GM12864 (cell line): ENCODE results near the gene ADPRHL1.
"Not testable (repeated sequence)": the region's sequence is repeated elsewhere in the genome, so short reads cannot be mapped to it uniquely, and the experiment has no call there.

ENCODE experiments used
- DNase-seq: peaks from one replicate; pipeline ENCODE4 v3.0.0-alpha.2; 2011; ENCODE audit warnings: low read depth
- H3K4me3 ChIP-seq: 2 replicates; pipeline ENCODE4 v1.5.1; 2011; ENCODE audit warnings: mild to moderate bottlenecking, low read depth, low read length, control low read depth
- TF ChIP-seq, protein P1 (sequence below): IDR thresholded peaks from 2 replicates; pipeline ENCODE4 v1.5.1; 2011; ENCODE audit warnings: low read depth, mild to moderate bottlenecking, moderate library complexity, low read length, control low read depth, inconsistent platforms; ENCODE audit errors: missing control alignments

ADPRHL1 gene

DNA sequence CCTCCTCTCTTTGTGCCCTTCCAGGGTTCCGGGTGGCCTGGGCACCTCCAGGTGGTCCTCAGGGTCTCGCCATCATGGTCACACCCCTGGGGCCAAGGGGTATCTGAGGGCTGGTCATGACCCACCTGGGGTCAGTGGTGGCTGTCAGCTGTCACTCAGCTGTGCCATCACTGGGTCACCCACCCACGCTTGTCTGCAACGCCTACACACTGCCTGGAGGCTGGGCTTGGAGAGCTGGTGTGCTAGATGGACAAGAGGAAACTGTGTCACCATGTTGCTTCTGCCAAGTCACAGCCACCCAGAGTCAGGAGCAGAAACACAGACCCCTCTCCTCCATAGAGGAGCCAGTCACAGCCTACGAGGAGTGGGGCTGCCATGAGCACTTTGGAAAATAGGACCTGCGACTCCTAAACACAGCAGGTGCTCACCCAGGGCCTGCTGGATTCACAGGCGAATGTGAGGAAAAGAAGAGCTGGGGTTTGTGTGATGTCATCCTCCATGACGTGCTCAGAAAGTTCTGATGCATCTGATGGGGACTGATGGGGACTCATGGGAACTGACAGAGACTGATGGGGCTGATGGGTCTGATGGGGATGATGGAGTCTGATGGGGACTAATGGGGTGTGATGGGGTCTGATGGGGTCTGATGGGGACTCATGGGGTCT, 78.6 kb downstream of the ADPRHL1 start:
- TF ChIP-seq, protein P1, sequence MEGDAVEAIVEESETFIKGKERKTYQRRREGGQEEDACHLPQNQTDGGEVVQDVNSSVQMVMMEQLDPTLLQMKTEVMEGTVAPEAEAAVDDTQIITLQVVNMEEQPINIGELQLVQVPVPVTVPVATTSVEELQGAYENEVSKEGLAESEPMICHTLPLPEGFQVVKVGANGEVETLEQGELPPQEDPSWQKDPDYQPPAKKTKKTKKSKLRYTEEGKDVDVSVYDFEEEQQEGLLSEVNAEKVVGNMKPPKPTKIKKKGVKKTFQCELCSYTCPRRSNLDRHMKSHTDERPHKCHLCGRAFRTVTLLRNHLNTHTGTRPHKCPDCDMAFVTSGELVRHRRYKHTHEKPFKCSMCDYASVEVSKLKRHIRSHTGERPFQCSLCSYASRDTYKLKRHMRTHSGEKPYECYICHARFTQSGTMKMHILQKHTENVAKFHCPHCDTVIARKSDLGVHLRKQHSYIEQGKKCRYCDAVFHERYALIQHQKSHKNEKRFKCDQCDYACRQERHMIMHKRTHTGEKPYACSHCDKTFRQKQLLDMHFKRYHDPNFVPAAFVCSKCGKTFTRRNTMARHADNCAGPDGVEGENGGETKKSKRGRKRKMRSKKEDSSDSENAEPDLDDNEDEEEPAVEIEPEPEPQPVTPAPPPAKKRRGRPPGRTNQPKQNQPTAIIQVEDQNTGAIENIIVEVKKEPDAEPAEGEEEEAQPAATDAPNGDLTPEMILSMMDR: no peak
- H3K4me3 ChIP-seq: no peak overlapping the region
- DNase-seq: no peak

DNA sequence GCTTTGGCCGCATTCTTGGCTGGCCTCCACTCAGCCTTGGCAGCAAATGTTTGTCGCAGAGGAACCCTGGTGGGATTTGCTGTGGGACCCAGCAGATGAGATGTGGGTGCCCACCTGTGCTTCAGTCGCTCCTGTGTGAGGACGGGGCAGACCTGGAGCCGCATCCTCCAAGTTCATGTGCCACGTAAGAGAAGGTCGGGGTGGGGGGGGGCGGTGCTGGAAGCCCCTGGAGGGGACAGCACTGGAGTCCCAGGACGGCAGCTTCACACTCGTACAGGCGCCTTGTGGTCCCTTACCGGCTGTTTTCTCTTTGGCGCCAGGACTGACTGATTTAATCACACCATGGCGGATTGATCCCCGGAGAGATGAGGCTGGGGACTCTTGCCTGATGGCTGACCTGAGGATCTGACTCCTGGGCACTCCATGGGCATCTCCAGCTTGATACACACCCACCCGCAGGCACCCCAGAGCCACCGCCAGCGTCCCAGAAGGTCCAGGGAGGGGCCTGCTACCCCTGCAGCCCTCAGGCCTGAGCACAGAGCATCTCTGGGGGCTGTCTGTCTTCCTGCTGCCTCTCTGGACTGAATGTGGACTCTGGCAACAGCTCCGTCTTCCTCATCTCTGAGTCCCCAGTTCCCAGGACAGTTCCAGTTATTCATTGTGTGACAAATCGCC, 79.3 kb downstream of the ADPRHL1 start:
- DNase-seq: no peak
- no peak overlapping the region for H3K4me3 ChIP-seq
- TF ChIP-seq, protein P1: no peak

DNA sequence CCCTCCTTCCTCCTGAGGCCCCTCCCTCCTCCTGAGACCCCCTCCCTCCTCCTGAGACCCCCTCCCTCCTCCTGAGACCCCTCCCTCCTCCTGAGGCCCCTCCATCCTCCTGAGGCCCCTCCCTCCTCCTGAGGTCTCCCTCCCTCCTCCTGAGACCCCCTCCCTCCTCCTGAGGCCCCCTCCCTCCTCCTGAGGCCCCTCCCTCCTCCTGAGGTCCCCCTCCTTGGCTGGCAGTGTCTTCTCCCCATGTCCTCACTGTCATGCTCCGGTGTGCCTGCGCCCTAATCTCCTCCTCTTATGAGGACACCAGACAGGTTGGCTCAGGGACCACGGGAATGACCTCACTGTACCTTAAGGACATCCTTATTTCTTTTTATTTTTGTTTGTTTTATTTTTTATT, 81.6 kb downstream of the ADPRHL1 start:
- not testable (repeated sequence) for DNase-seq

DNA sequence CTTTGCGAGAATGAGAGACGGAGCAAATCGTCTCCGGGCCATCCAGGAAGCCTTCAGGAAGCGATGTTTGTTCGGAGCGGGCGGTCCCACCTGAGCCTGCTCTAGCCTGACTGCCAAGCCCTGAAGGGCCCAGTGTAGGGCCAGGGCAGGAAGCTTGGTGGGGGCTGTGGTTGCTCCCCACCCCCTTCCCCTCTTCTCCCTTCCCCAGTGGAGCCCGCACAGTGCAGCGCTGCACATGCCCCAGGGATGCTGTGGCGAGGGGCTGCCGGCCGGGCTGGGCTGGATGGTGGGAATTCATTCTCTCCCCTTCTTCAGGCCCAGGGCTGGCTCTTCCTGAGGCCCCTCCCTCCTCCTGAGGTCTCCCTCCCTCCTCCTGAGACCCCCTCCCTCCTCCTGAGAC, 82.2 kb downstream of the ADPRHL1 start:
- TF ChIP-seq, protein P1: no peak
- no peak for DNase-seq
- no peak overlapping the region for H3K4me3 ChIP-seq

More for the DNA sequence above, 81.6 kb downstream of the ADPRHL1 start:
- H3K4me3 ChIP-seq: not testable (repeated sequence)

DNA sequence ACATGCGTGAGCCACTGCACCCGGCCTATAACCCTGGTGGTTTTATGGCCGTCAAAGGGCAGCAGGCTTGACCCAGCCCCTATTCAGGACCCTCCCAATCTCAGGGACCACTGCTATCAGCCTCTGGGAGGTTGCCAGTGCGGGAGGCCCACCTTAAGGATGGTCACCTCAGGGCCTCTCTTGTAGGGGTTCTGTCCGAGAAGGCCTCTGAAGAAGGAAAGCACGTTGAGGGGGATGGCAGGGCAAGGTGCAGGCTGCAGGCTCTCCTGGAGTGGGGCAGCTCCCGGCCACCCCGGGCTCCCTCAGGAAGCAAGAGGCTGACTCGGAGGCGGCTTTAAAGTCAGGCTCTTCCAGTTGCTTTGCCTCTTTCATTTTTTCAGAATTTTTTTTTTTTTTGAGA, 83.4 kb downstream of the ADPRHL1 start:
- DNase-seq: no peak

DNA sequence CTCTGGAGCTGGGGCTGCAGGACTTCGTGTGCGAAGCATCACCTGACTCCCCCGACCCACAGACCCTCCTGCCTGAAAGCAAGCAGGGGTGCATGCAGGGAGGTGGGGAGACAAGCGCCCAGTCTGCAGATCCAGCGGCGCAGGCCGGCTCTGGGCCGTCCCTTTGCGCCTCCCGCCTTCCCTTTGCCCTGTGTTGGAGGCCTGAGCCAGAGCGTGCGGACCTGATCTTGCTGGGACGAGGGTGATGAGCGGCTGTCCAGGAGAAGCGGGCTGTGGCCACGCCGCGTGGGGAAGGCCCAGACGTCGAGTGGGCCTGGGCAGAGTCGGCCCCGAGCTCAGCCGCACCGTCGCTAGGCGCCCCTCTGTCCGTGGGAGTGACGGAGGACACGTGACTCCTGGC, 84.1 kb downstream of the ADPRHL1 start:
- H3K4me3 ChIP-seq: no peak overlapping the region
- TF ChIP-seq, protein P1: no peak
- no peak for DNase-seq

More for the DNA sequence above, 83.4 kb downstream of the ADPRHL1 start:
- TF ChIP-seq, protein P1: no peak
- H3K4me3 ChIP-seq: no peak overlapping the region

DNA sequence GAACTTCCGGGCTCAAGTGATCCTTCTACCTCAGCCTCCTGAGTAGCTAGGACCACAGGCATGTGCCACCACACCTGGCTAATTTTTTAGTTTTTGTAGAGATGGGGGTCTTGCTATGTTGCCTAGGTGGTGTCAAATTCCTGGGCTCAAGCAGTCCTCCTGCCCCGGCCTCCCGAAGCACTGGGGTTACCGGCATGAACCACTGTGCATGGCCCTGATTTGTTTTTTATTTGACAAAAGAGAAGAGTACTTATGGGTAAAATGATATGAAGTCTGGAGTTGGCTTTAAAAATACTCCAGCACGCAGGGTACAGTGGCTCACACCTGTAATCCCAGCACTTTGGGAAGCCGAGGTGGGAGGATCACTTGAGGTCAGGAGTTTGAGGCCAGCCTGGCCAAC, 84.9 kb downstream of the ADPRHL1 start:
- H3K4me3 ChIP-seq, DNase-seq: not testable (repeated sequence)

DNA sequence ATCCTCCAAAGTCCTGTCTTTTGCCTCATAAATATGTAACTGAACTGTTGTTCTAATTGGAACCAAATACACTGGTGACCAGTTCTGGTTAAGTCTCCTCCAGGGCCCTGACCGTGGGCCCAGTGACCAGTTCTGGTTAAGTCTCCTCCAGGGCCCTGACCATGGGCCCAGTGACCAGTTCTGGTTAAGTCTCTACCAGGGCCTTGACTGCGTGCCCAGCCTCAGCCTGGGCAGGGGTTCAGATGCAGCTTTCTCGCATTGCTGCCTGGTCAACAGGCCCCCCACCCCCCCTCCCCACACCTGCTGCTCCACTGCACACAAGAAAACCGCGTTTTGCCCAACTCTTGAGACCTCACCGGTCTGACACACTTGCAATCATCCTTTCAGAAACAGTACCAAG, 85.5 kb downstream of the ADPRHL1 start:
- no peak overlapping the region for H3K4me3 ChIP-seq
- TF ChIP-seq, protein P1: no peak
- no peak for DNase-seq
